ENCODE data around the gene RAB37.

RAB37 gene

DNA sequence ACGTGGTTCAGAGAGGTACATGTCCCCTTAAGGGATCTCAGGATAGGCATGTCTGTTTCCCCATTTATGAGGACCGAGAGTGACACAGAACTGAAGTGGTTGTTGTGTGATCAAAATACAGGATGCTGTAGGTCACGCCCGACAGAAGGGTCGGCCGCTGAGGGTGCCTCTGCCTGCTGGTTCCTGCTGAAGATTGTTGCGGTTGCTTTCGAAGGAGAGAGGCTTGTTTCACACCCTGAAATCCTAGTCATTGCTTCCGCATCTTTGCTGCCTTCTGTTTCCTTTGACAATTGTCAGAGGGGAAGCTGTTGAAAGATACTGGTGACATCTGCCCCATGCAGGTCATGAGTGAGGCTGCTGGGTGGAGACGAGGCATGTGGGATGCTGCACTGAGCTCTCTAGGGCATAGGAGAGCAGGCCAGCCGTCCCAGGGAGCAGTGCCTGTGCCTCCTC is 42.9 kb downstream of the RAB37 start:
- peak; percentile 98 to 99 for DNase-seq (ENCODE audit: low read depth in 1 of 2, low spot score in 1 of 2)
- Histone ChIP-seq H3K27ac (replicated peaks) (peak overlapping the region; percentile 84), H3K27me3 (ENCODE audit: insufficient read depth, poor library complexity, severe bottlenecking) (no peaks in the 10 kb centered on the region)

DNA sequence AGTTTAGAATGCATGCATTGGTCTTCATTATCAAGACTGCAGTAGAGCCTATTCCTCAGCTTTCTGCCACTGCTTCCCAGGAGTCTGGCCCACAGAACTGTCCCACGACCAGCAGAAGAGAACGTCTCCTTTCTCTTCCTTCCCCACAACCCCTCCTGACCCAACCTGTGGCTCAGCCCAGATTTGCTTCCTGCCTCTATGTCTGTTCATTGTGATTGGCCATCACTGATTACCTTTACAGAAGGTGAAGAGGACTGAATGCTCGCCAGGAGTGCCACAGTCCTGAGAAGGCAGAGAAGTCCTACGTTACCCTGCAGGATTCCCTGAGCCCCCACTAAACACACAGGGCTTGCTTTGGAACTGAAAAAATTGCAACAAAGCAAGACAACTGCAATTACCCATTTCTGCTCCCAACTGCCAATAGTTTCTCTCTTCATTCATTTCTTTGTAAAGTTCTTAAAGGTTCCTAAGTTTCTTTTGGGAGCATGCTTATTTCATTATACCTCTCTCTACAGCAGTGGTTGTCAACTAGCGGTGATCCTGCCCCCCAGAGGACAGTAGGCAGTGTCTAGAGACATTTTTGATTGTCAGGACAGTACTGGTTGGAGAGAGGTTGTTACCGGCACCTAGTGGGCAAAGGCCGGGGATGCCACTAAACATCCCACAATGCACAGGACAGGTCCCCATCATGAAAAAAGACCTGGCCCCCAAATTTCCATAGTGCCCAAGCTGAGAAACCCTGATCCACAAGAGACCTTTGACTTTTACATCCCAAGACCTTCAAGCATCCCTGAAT is 43.6 kb downstream of the RAB37 start:
- H3K4me3 ChIP-seq (replicated peaks; ENCODE audit: insufficient read depth, low read length): no peak overlapping the region
- H3K27me3 ChIP-seq (ENCODE audit: insufficient read depth, poor library complexity, severe bottlenecking): no peaks in the 10 kb centered on the region
- H3K27ac ChIP-seq (replicated peaks): peak overlapping the region; percentile 63
- DNase-seq (ENCODE audit: low read depth in 1 of 2, low spot score in 1 of 2): peak in 1 of 2 experiments; percentile 66
- TF ChIP-seq GABPA (IDR thresholded peaks at IDR 0.05; ENCODE audit: low read depth) (no peak), POLR2AphosphoS5 (IDR thresholded peaks at IDR 0.05; ENCODE audit: low read depth) (no peak), SPI1 (IDR thresholded peaks at IDR 0.05; ENCODE audit: borderline replicate concordance, low read depth) (no peak)
- TF ChIP-seq, protein P1, sequence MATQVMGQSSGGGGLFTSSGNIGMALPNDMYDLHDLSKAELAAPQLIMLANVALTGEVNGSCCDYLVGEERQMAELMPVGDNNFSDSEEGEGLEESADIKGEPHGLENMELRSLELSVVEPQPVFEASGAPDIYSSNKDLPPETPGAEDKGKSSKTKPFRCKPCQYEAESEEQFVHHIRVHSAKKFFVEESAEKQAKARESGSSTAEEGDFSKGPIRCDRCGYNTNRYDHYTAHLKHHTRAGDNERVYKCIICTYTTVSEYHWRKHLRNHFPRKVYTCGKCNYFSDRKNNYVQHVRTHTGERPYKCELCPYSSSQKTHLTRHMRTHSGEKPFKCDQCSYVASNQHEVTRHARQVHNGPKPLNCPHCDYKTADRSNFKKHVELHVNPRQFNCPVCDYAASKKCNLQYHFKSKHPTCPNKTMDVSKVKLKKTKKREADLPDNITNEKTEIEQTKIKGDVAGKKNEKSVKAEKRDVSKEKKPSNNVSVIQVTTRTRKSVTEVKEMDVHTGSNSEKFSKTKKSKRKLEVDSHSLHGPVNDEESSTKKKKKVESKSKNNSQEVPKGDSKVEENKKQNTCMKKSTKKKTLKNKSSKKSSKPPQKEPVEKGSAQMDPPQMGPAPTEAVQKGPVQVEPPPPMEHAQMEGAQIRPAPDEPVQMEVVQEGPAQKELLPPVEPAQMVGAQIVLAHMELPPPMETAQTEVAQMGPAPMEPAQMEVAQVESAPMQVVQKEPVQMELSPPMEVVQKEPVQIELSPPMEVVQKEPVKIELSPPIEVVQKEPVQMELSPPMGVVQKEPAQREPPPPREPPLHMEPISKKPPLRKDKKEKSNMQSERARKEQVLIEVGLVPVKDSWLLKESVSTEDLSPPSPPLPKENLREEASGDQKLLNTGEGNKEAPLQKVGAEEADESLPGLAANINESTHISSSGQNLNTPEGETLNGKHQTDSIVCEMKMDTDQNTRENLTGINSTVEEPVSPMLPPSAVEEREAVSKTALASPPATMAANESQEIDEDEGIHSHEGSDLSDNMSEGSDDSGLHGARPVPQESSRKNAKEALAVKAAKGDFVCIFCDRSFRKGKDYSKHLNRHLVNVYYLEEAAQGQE (IDR thresholded peaks at IDR 0.05; ENCODE audit: insufficient replicate concordance, low read depth): no peak
- TF ChIP-seq, protein P2, sequence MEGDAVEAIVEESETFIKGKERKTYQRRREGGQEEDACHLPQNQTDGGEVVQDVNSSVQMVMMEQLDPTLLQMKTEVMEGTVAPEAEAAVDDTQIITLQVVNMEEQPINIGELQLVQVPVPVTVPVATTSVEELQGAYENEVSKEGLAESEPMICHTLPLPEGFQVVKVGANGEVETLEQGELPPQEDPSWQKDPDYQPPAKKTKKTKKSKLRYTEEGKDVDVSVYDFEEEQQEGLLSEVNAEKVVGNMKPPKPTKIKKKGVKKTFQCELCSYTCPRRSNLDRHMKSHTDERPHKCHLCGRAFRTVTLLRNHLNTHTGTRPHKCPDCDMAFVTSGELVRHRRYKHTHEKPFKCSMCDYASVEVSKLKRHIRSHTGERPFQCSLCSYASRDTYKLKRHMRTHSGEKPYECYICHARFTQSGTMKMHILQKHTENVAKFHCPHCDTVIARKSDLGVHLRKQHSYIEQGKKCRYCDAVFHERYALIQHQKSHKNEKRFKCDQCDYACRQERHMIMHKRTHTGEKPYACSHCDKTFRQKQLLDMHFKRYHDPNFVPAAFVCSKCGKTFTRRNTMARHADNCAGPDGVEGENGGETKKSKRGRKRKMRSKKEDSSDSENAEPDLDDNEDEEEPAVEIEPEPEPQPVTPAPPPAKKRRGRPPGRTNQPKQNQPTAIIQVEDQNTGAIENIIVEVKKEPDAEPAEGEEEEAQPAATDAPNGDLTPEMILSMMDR (IDR thresholded peaks at IDR 0.05; ENCODE audit: insufficient read depth, low read length): peak; percentile 64

More for the DNA sequence above, 42.9 kb downstream of the RAB37 start:
- TF ChIP-seq, protein P1 (IDR thresholded peaks at IDR 0.05; ENCODE audit: insufficient replicate concordance, low read depth): peak; percentile 43
- peak; percentile 60; the same call in 1 of the 2 replicates for TF ChIP-seq GABPA (IDR thresholded peaks at IDR 0.05; ENCODE audit: low read depth)
- peak; percentile 80; the same call in 1 of the 2 replicates for TF ChIP-seq SPI1 (IDR thresholded peaks at IDR 0.05; ENCODE audit: borderline replicate concordance, low read depth)
- TF ChIP-seq POLR2AphosphoS5 (IDR thresholded peaks at IDR 0.05; ENCODE audit: low read depth): peak; percentile 100
- TF ChIP-seq, protein P2 (IDR thresholded peaks at IDR 0.05; ENCODE audit: insufficient read depth, low read length): no peak
- no peak overlapping the region for H3K4me3 ChIP-seq (replicated peaks; ENCODE audit: insufficient read depth, low read length)

DNA sequence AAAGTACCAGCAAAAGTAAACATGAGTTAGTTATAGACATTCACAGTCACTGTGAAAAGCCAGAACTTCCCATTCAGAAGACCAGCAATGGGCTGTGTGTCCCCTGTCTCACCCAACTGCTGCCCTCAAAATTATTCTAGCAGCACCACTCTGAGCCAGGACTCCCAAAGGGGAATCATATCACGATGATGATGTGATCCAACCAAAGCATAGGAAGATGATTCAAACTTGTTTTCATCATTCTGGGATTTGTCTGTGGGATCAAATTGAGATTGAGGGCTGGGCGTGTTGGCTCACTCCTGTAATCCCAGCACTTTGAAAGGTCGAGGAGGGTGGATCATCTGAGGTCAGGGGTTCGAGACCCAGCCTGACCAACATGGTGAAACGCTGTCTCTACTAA is 45.5 kb downstream of the RAB37 start:
- no peaks in the 10 kb centered on the region for H3K27me3 ChIP-seq (ENCODE audit: insufficient read depth, poor library complexity, severe bottlenecking)
- DNase-seq (ENCODE audit: low read depth in 1 of 2, low spot score in 1 of 2): no peak
- no peak overlapping the region for H3K4me3 ChIP-seq (replicated peaks; ENCODE audit: insufficient read depth, low read length)
- H3K27ac ChIP-seq (replicated peaks): no peak overlapping the region
- no peak for TF ChIP-seq GABPA (IDR thresholded peaks at IDR 0.05; ENCODE audit: low read depth)
- no peak for TF ChIP-seq SPI1 (IDR thresholded peaks at IDR 0.05; ENCODE audit: borderline replicate concordance, low read depth)
- TF ChIP-seq, protein P2 (IDR thresholded peaks at IDR 0.05; ENCODE audit: insufficient read depth, low read length): no peak
- TF ChIP-seq, protein P1 (IDR thresholded peaks at IDR 0.05; ENCODE audit: insufficient replicate concordance, low read depth): no peak
- no peak for TF ChIP-seq POLR2AphosphoS5 (IDR thresholded peaks at IDR 0.05; ENCODE audit: low read depth)

All from HL-60 (cell line).